Measurements from ENCODE around the gene PYGM.

Gene PYGM

DNA sequence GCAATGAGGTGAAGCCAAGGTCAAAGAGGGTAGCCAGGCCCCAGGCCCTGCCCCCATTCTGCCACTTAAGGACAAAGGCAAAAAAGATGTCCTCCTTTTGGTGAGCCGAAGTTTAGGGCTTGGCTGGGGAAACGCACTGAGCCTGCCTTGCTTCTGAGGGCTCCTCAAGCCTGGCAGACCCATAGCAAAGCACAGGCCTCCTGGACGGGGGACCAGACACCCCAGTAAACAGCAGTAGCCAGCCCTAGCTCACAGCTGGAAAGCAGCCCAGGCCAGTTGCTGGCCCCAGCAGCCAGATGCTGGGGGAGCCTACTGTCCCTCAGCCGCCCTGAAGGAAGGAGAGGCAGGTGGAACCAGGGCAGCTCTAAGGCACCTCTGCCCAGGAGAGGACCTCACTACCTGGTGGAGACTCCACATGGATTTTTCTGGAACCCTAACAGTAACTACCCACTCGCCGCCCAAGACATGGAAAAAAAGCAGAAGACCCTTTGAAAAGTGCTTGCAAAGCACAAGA is 3.8 kb upstream of the PYGM start:
- TF ChIP-seq YY1 (IDR thresholded peaks at IDR 0.05; ENCODE audit: low read depth), result no peak
- TF ChIP-seq, protein P1, sequence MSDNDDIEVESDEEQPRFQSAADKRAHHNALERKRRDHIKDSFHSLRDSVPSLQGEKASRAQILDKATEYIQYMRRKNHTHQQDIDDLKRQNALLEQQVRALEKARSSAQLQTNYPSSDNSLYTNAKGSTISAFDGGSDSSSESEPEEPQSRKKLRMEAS (IDR thresholded peaks at IDR 0.05), result no peak
- TF ChIP-seq EGR1 (IDR thresholded peaks at IDR 0.05), result no peak

DNA sequence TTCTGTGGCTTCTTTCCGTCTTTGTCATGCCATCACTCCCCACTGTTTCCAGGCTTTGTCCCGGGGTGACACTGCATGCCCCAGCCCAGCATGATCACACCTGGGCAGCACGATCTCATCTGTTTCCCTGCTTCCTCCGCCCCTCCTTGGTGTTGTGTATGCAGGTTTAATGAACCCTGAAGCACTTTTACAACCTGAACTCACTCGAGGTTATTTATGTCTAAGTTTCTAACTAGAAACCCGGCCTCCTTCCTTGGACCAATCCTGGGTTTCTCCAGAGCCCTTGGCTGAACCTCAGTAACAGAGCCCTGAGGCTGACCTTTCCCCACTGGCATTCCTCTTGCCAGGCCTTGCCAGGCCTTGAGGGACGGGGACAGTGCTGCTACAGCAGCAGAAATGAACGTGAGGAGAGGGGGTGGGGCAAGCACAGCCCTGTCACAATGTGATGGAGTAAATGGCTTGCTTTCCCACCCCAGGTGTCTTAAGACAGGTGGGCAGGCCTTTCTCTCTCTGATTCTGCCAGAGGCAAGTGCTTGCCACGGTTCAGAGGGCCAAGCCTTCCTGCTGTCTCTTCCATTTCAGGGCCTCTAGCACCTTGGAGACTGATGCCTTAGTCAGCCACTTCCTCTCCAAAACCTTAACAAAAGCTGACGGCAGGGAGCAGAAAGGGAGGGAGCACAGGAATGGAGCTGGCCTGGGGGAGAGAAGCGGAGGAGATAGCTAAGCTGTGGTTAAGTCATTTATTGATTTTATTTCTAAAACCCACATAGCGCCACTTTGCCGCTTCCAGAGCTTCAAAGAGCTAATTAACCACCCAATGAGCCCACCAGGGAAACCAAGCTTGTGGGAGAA is 3.1 kb upstream of the PYGM start:
- TF ChIP-seq USF1 (IDR thresholded peaks at IDR 0.05), result no peak
- no peak for TF ChIP-seq EGR1 (IDR thresholded peaks at IDR 0.05)
- TF ChIP-seq ZBTB7A (IDR thresholded peaks at IDR 0.05; ENCODE audit: low read depth), result no peak
- no peak for TF ChIP-seq TCF12 (IDR thresholded peaks at IDR 0.05; ENCODE audit: low read depth)
- TF ChIP-seq TEAD4 (IDR thresholded peaks at IDR 0.05), result no peak; the same call in 1 of the 2 replicates
- no peak for TF ChIP-seq EP300 (IDR thresholded peaks at IDR 0.05; ENCODE audit: borderline replicate concordance)
- TF ChIP-seq REST (IDR thresholded peaks at IDR 0.05; ENCODE audit: low read depth), result no peak
- no peak for TF ChIP-seq TAF1 (IDR thresholded peaks at IDR 0.05; ENCODE audit: low read depth)
- no peak for TF ChIP-seq CREB1 (IDR thresholded peaks at IDR 0.05; ENCODE audit: low read depth)
- no peak for TF ChIP-seq CEBPB (IDR thresholded peaks at IDR 0.05)
- TF ChIP-seq YY1 (IDR thresholded peaks at IDR 0.05; ENCODE audit: low read depth), result no peak
- TF ChIP-seq, protein P1 (IDR thresholded peaks at IDR 0.05), result no peak
- TF ChIP-seq FOXM1 (IDR thresholded peaks at IDR 0.05; ENCODE audit: borderline replicate concordance, low read depth), result no peak
- TF ChIP-seq NFIC (IDR thresholded peaks at IDR 0.05), result no peak
- TF ChIP-seq RAD21 (IDR thresholded peaks at IDR 0.05; ENCODE audit: low read depth), result no peak

GRCh38 chr11:64762277-64762673 is 2.5 kb upstream of the PYGM start:
- TF ChIP-seq TCF12 (IDR thresholded peaks at IDR 0.05; ENCODE audit: low read depth) (no peak), CREB1 (IDR thresholded peaks at IDR 0.05; ENCODE audit: low read depth) (no peak), ZBTB7A (IDR thresholded peaks at IDR 0.05; ENCODE audit: low read depth) (no peak), RAD21 (IDR thresholded peaks at IDR 0.05; ENCODE audit: low read depth) (no peak), EP300 (IDR thresholded peaks at IDR 0.05; ENCODE audit: borderline replicate concordance) (no peak), YY1 (IDR thresholded peaks at IDR 0.05; ENCODE audit: low read depth) (no peak)

- TF ChIP-seq ZBTB7A (IDR thresholded peaks at IDR 0.05; ENCODE audit: low read depth) (0 out of 2 replicates have a peak, but pooled peaks have one; percentile 5), TCF12 (IDR thresholded peaks at IDR 0.05; ENCODE audit: low read depth) (no peak)
These were observed 1.1 kb upstream of the PYGM start for GRCh38 chr11:64760759-64761420.

DNA sequence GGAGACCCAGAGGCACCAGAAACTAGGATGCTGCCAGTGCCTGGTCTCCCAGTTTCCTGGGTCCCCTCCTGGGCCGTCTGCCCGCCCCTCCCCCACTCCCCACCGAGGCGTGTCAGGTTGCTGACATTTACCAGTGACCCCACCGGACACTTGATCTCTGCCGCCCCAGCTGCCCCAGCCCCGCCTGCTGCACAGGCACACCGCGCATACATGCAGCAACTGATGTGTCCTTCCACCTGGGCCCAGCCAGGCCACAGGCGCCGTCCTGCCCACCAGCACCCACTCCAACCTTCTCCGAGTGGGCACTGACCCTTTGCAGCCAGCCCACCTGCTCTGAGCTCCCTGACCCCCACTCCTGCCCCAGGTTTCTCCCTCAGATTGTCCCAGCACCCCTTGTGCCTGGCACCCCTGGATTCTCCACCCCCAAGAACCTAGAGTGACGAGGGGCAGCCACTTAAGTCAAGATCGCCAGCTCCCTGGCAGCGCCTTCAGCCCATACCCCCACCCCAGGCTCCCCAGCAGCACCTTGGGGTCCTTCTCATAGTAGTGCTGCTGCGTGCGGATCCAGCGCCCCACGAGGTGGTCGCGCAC is 548 bp downstream of the PYGM start:
- TF ChIP-seq TEAD4 (IDR thresholded peaks at IDR 0.05) (no peak), USF1 (IDR thresholded peaks at IDR 0.05) (no peak), EP300 (IDR thresholded peaks at IDR 0.05; ENCODE audit: borderline replicate concordance) (no peak), EGR1 (IDR thresholded peaks at IDR 0.05) (no peak), RAD21 (IDR thresholded peaks at IDR 0.05; ENCODE audit: low read depth) (no peak), REST (IDR thresholded peaks at IDR 0.05; ENCODE audit: low read depth) (no peak), CREB1 (IDR thresholded peaks at IDR 0.05; ENCODE audit: low read depth) (no peak), FOXM1 (IDR thresholded peaks at IDR 0.05; ENCODE audit: borderline replicate concordance, low read depth) (no peak), NFIC (IDR thresholded peaks at IDR 0.05) (no peak), TAF1 (IDR thresholded peaks at IDR 0.05; ENCODE audit: low read depth) (no peak), TCF12 (IDR thresholded peaks at IDR 0.05; ENCODE audit: low read depth) (no peak), CEBPB (IDR thresholded peaks at IDR 0.05) (no peak), YY1 (IDR thresholded peaks at IDR 0.05; ENCODE audit: low read depth) (no peak), ZBTB7A (IDR thresholded peaks at IDR 0.05; ENCODE audit: low read depth) (no peak)
- TF ChIP-seq, protein P1 (IDR thresholded peaks at IDR 0.05), result no peak
